K562 (cell line): ENCODE measurements around the gene CEP170.
"Not testable (repeated sequence)": the region's sequence is repeated elsewhere in the genome, so short reads cannot be mapped to it uniquely, and the experiment has no call there.

Experiments
- CREB3 ChIP-seq: fragments of 450-650 bp; conservative IDR thresholded peaks from 2 replicates; pipeline ENCODE4 v1.6.1; 2016; ENCODE audit warnings: missing genetic modification characterization, low read depth, mild to moderate bottlenecking, missing compliant biosample characterization, moderate library complexity
- CTCF ChIP-seq, 3 experiments: IDR thresholded peaks in 2 of 3; conservative IDR thresholded peaks in 1 of 3; 2 replicates each; pipeline ENCODE4 v1.5.1; 2011 to 2012; ENCODE audit warnings: low read length in 3 of 3, mild to moderate bottlenecking in 3 of 3, control low read depth in 2 of 3, improper control_type of control experiment in 1 of 3, inconsistent platforms in 1 of 3, low read depth in 1 of 3, mixed read lengths in 1 of 3, moderate library complexity in 1 of 3; ENCODE audit not compliant: insufficient read depth in 2 of 3
- EZH2 ChIP-seq: IDR thresholded peaks from 2 replicates; pipeline ENCODE4 v1.6.1; 2012; ENCODE audit warnings: low read depth, mild to moderate bottlenecking, inconsistent platforms, low read length, borderline replicate concordance
- FOXK1 ChIP-seq: sonication (generic); formaldehyde crosslinking; IDR thresholded peaks from 2 replicates; pipeline ENCODE4 v1.8.0; 2022; ENCODE audit warnings: missing genetic modification reagents, mild to moderate bottlenecking, borderline replicate concordance
- HSF4 ChIP-seq: fragments of 250-450 bp; sonication (Bioruptor Pico); IDR thresholded peaks from 2 replicates; pipeline ENCODE4 v2.1.2; 2022; ENCODE audit warnings: mild to moderate bottlenecking, moderate library complexity, borderline replicate concordance
- JUND ChIP-seq, 2 experiments: IDR thresholded peaks; 2 replicates in 1 of 2; 3 replicates in 1 of 2; pipeline ENCODE4 v1.6.1; 2011; ENCODE audit warnings: borderline replicate concordance in 2 of 2, low read depth in 2 of 2, low read length in 2 of 2, improper control_type of control experiment in 1 of 2, missing biosample characterization in 1 of 2, missing genetic modification characterization in 1 of 2, missing genetic modification reagents in 1 of 2
- KDM1A ChIP-seq, 2 experiments: fragments of 450-650 bp; IDR thresholded peaks; 2 replicates each; pipeline ENCODE4 v1.6.1; 2016; ENCODE audit warnings: mild to moderate bottlenecking in 2 of 2
- NBN ChIP-seq: fragments of 450-650 bp; IDR thresholded peaks from 2 replicates; pipeline ENCODE4 v1.6.1; 2016; ENCODE audit warnings: low read depth, mild to moderate bottlenecking
- PREB ChIP-seq: sonication (generic); formaldehyde crosslinking; IDR thresholded peaks from 2 replicates; pipeline ENCODE4 v1.8.1; 2023; ENCODE audit warnings: mild to moderate bottlenecking, missing genetic modification reagents
- STAT5A ChIP-seq: IDR thresholded peaks from 2 replicates; pipeline ENCODE4 v1.6.1; 2012; ENCODE audit warnings: low read length, inconsistent platforms, borderline replicate concordance
- UBTF ChIP-seq, 2 experiments: IDR thresholded peaks; 2 replicates each; pipeline ENCODE4 v1.6.1; 2012; ENCODE audit warnings: improper control_type of control experiment in 2 of 2, low read depth in 2 of 2, low read length in 2 of 2, borderline replicate concordance in 1 of 2
- ZC3H11A ChIP-seq: IDR thresholded peaks from 2 replicates; pipeline ENCODE4 v1.6.1; 2012; ENCODE audit warnings: low read depth, low read length, improper control_type of control experiment

- TF ChIP-seq ZC3H11A; CTCF (IDR thresholded peaks at IDR 0.05 in 2 of 3, conservative IDR thresholded peaks at IDR 0.05 in 1 of 3; ENCODE audit: insufficient read depth in 2 of 3, low read depth in 1 of 3, low read length in 3 of 3); NBN; EZH2; KDM1A (IDR thresholded peaks at IDR 0.05); JUND (IDR thresholded peaks at IDR 0.05; ENCODE audit: borderline replicate concordance, low read depth, low read length); JUND (tag; IDR thresholded peaks at IDR 0.05; ENCODE audit: borderline replicate concordance, low read depth, low read length); HSF4 (CRISPR knock-in tag); STAT5A; CREB3; UBTF (IDR thresholded peaks at IDR 0.05; ENCODE audit: borderline replicate concordance in 1 of 2, low read depth in 2 of 2, low read length in 2 of 2); FOXK1 (CRISPR knock-in tag); PREB (CRISPR knock-in tag): not testable (repeated sequence)
Observed at GRCh38 chr1:243204336-243204735, 50.7 kb downstream of the CEP170 start.
